Left lung (tissue), 10 donors: ENCODE results near the gene FARP1. TPM values are rescaled to one million over a fixed set of nuclear protein-coding genes. Genes with fewer than 3 reads are reported as not detected.

Experiments used
- ATAC-seq: fragments of 200-7000 bp; cut with Tn5 transposase; one replicate; pipeline ENCODE4 v1.9.1; 2020; ENCODE audit warnings: moderate library complexity
- DNase-seq, 4 donors: peaks; one replicate each; pipeline ENCODE4 v3.0.0-alpha.2; 2013 to 2020
- H3K27ac ChIP-seq, 2 donors: fragments of 200-600 bp; sonication (generic) in 1 of 2; one replicate each; pipeline versions ENCODE4 v1.5.0 to v1.8.0; 2020 to 2021
- H3K27me3 ChIP-seq, 2 donors: fragments of 200-600 bp; sonication (generic) in 1 of 2; one replicate each; pipeline versions ENCODE4 v1.5.0 to v1.8.0; 2020 to 2021
- H3K36me3 ChIP-seq, 2 donors: fragments of 200-600 bp; sonication (generic) in 1 of 2; one replicate each; pipeline versions ENCODE4 v1.5.0 to v1.8.0; 2020 to 2021
- H3K4me1 ChIP-seq, 2 donors: fragments of 200-600 bp; one replicate each; pipeline ENCODE4 v1.8.0; 2021
- H3K4me3 ChIP-seq, 2 donors: fragments of 200-600 bp; sonication (generic) in 1 of 2; one replicate each; pipeline versions ENCODE4 v1.5.0 to v1.8.0; 2020 to 2021; ENCODE audit warnings: mild to moderate bottlenecking in 1 of 2
- H3K9me3 ChIP-seq, 2 donors: fragments of 200-600 bp; sonication (generic) in 1 of 2; one replicate each; pipeline versions ENCODE4 v1.5.0 to v1.8.0; 2020 to 2021
- CTCF ChIP-seq, 2 donors: fragments of 200-600 bp; sonication (generic) in 1 of 2; IDR thresholded peaks; one replicate each; pipeline versions ENCODE4 v1.5.0 to v1.8.0; 2021; ENCODE audit warnings: antibody characterized with exemption in 2 of 2
- intact Hi-C, 2 donors: fragments of 100-400 bp; cut with DNase I; formaldehyde crosslinking; loops; one replicate each; pipeline versions ENCODE4 v1.11.2 to v1.14.2; 2022
- polyA plus RNA-seq, 6 donors: library from polyadenylated mRNA; unstranded; fragments of 120-200 nt; gene quantifications; one replicate each; pipeline ENCODE4 v1.2.1, GENCODE V29; 2013; ENCODE audit not compliant: insufficient read length in 6 of 6
- total RNA-seq, 2 donors: library from RNA; stranded (reverse); fragmentation: NEBNext Ultra II Directional; extraction: Animal tissue kit (Norgen Biotek cat#: 25700); gene quantifications; one replicate each; pipeline ENCODE4 v1.2.1, GENCODE V29; 2021
- donor health status: DM: no; HTN: yes; CAD: no.
- donor health status: DM: no; HTN: no; CAD: no.

FARP1 gene
- total and polyA plus RNA-seq, 8 donors = 78.9 to 142 (median 132) TPM

- Histone ChIP-seq H3K4me3 (no peak overlapping the region), H3K27ac (peak overlapping the region in 1 of 2 donors; percentile 77), H3K4me1 (peaks cover 0 to 33% of the 10 kb centered on the region in 2 donors), H3K36me3 (peaks cover 0 to 14% of the 10 kb centered on the region in 2 donors), H3K9me3 (no peaks in the 10 kb centered on the region), H3K27me3 (no peaks in the 10 kb centered on the region)
- intact Hi-C loops = no loop called here
- TF ChIP-seq CTCF (IDR thresholded peaks at IDR 0.05) = no peak
- ATAC-seq (no peak), DNase-seq (no peak)
These were observed 354.1 kb downstream of the FARP1 start for GRCh38 chr13:98496966-98497365.

- Histone ChIP-seq H3K9me3 (no peaks in the 10 kb centered on the region), H3K4me3 (no peak overlapping the region), H3K27ac (no peak overlapping the region), H3K4me1 (peaks cover 9 to 39% of the 10 kb centered on the region in 2 donors), H3K36me3 (peaks cover 0 to 14% of the 10 kb centered on the region in 2 donors), H3K27me3 (no peaks in the 10 kb centered on the region)
- DNase-seq (no peak), ATAC-seq (no peak)
- intact Hi-C loops = no loop called here
- TF ChIP-seq CTCF (IDR thresholded peaks at IDR 0.05) = no peak
These were observed 358.1 kb downstream of the FARP1 start for GRCh38 chr13:98500963-98501421.

- H3K27ac ChIP-seq = peak overlapping the region; percentile 18 to 37
- no peak for DNase-seq
- no peaks in the 10 kb centered on the region for H3K27me3 ChIP-seq
- H3K4me3 ChIP-seq = no peak overlapping the region
- no peak for ATAC-seq
- no peaks in the 10 kb centered on the region for H3K9me3 ChIP-seq
- intact Hi-C loops = no loop called here
- peaks cover 0 to 14% of the 10 kb centered on the region in 2 donors for H3K36me3 ChIP-seq
- H3K4me1 ChIP-seq = peaks cover 27 to 50% of the 10 kb centered on the region in 2 donors
- no peak for TF ChIP-seq CTCF (IDR thresholded peaks at IDR 0.05)
These were observed 360.5 kb downstream of the FARP1 start for GRCh38 chr13:98503175-98504028.

- intact Hi-C loops = no loop called here
- no peak for ATAC-seq
- DNase-seq = no peak
- H3K4me3 ChIP-seq = no peak overlapping the region
- peaks cover 0 to 9% of the 10 kb centered on the region in 2 donors for H3K36me3 ChIP-seq
- peak overlapping the region; percentile 18 to 37 for H3K27ac ChIP-seq
- peaks cover 33 to 56% of the 10 kb centered on the region in 2 donors for H3K4me1 ChIP-seq
- TF ChIP-seq CTCF (IDR thresholded peaks at IDR 0.05) = no peak
- no peaks in the 10 kb centered on the region for H3K27me3 ChIP-seq
- no peaks in the 10 kb centered on the region for H3K9me3 ChIP-seq
These were observed 361.1 kb downstream of the FARP1 start for GRCh38 chr13:98504029-98504351.

GRCh38 chr13:98504371-98504963 is 361.6 kb downstream of the FARP1 start:
- DNase-seq (no peak), ATAC-seq (no peak)
- Histone ChIP-seq H3K4me3 (no peak overlapping the region), H3K9me3 (no peaks in the 10 kb centered on the region), H3K27me3 (no peaks in the 10 kb centered on the region), H3K36me3 (peaks cover 0 to 4% of the 10 kb centered on the region in 2 donors), H3K4me1 (peaks cover 37 to 61% of the 10 kb centered on the region in 2 donors), H3K27ac (no peak overlapping the region)
- intact Hi-C loops = no loop called here
- TF ChIP-seq CTCF (IDR thresholded peaks at IDR 0.05) = no peak
